ENCODE results near the gene POLDIP2.
A peak's percentile ranks its signal among the peaks of the same experiment; 100 is the strongest.

Gene POLDIP2

GRCh38 chr17:28357061-28357900, at the start of gene POLDIP2:
Gene POLDIP2 (minus strand): TSS chr17:28357527. CDS start chr17:28357448, 79 bp downstream.
- DNase-seq = peak; percentile 96

- no peak for DNase-seq
Measured at GRCh38 chr17:28406473-28406814, 49.1 kb upstream of the POLDIP2 start.

GRCh38 chr17:28405632-28406472, 48.5 kb upstream of the POLDIP2 start, which contains the start of gene SLC46A1:
Gene SLC46A1 (minus strand): TSS chr17:28406212. CDS start chr17:28406114, 98 bp downstream.
- peak in 1 of 2 donors; percentile 22 for DNase-seq

GRCh38 chr17:28404812-28405570, 47.7 kb upstream of the POLDIP2 start:
- DNase-seq = no peak

GRCh38 chr17:28404461-28404811, 47.1 kb upstream of the POLDIP2 start:
- no peak for DNase-seq

GRCh38 chr17:28404007-28404406, 46.7 kb upstream of the POLDIP2 start:
- DNase-seq = no peak

- no peak for DNase-seq
Measured at GRCh38 chr17:28402844-28403243, 45.5 kb upstream of the POLDIP2 start.

- no peak for DNase-seq
Measured at GRCh38 chr17:28402224-28402630, 44.9 kb upstream of the POLDIP2 start.

- DNase-seq = no peak
Measured at GRCh38 chr17:28399808-28400207, 42.5 kb upstream of the POLDIP2 start.

- DNase-seq = no peak
Measured at GRCh38 chr17:28398280-28398981, 41.1 kb upstream of the POLDIP2 start.

GRCh38 chr17:28397687-28398279, 40.5 kb upstream of the POLDIP2 start:
- DNase-seq = no peak

- no peak for DNase-seq
Measured at GRCh38 chr17:28397275-28397674, 39.9 kb upstream of the POLDIP2 start.

- DNase-seq = no peak
Measured at GRCh38 chr17:28396635-28397239, 39.4 kb upstream of the POLDIP2 start.

GRCh38 chr17:28395968-28396367, 38.6 kb upstream of the POLDIP2 start:
- no peak for DNase-seq

GRCh38 chr17:28395426-28395825, 38.1 kb upstream of the POLDIP2 start:
- no peak for DNase-seq

GRCh38 chr17:28394337-28395116, 37.2 kb upstream of the POLDIP2 start:
- DNase-seq = no peak

- DNase-seq = no peak
Measured at GRCh38 chr17:28392491-28392890, 35.2 kb upstream of the POLDIP2 start.

- no peak for DNase-seq
Measured at GRCh38 chr17:28391401-28391800, 34.1 kb upstream of the POLDIP2 start.

- DNase-seq = no peak
Measured at GRCh38 chr17:28390984-28391383, 33.7 kb upstream of the POLDIP2 start.

- DNase-seq = no peak
Measured at GRCh38 chr17:28390563-28390962, 33.2 kb upstream of the POLDIP2 start.

- DNase-seq = no peak
Measured at GRCh38 chr17:28390141-28390540, 32.8 kb upstream of the POLDIP2 start.
